ENCODE data around the gene SPDYA. TPM values are rescaled to one million over a fixed set of nuclear protein-coding genes. Genes with fewer than 3 reads are reported as not detected.

The SPDYA gene
- total RNA-seq, 3 donors from 2014 or later: 0.98 to 4.2 (median 1.8) TPM

DNA sequence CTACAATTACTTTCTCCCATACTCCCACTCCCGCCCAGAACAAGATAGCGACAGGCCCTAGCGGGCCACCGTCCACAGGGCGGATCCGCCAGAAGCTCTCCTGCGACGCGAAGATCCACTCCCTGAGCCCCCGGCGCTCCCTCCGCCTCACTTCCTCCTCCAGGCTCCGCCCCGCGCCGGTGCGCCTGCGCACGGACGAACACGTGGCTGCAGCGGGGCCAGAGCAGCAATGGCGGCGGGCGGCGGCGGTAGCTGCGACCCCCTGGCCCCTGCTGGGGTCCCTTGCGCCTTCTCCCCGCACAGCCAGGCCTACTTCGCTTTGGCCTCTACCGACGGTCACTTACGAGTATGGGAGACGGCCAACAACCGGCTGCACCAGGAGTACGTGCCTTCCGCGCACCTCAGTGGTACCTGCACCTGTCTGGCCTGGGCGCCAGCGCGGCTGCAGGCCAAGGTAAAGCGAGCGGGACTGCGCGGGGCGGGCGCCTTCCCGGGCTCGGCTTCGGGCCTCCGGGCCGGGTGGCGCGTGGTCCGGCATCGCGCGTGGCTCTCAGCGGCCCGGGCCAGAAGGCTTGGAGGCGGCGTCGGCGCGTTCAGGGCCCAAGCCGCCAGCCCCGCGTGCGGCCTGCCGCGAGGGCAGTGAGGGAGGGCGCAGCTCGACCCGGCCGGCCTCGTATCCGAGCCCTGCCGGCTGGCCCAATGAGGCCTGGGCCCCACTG lies 84.0 kb downstream of the SPDYA start, which contains the start of gene WDR43:
TSS of gene WDR43 (plus strand) at position 198 of the 719 bp plus-strand sequence. CDS start at position 230, 32 bp downstream.
- Histone ChIP-seq H3K27me3 (no peaks in the 10 kb centered on the region), H3K4me3 (peak within 1 kb of the TSS; percentile 97 to 98 (median 98)), H3K27ac (peak within 1 kb of the TSS; percentile 83 to 86), H3K4me1 (peaks cover 0 to 9% of the 10 kb centered on the region in 2 donors), H3K9me3 (no peaks in the 10 kb centered on the region), H3K36me3 (no peaks in the 10 kb centered on the region)
- TF ChIP-seq, protein P1, sequence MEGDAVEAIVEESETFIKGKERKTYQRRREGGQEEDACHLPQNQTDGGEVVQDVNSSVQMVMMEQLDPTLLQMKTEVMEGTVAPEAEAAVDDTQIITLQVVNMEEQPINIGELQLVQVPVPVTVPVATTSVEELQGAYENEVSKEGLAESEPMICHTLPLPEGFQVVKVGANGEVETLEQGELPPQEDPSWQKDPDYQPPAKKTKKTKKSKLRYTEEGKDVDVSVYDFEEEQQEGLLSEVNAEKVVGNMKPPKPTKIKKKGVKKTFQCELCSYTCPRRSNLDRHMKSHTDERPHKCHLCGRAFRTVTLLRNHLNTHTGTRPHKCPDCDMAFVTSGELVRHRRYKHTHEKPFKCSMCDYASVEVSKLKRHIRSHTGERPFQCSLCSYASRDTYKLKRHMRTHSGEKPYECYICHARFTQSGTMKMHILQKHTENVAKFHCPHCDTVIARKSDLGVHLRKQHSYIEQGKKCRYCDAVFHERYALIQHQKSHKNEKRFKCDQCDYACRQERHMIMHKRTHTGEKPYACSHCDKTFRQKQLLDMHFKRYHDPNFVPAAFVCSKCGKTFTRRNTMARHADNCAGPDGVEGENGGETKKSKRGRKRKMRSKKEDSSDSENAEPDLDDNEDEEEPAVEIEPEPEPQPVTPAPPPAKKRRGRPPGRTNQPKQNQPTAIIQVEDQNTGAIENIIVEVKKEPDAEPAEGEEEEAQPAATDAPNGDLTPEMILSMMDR (IDR thresholded peaks at IDR 0.05): no peak
- TF ChIP-seq POLR2AphosphoS5 (IDR thresholded peaks at IDR 0.05): peak; percentile 77 to 88 (median 82)
- TF ChIP-seq POLR2A (IDR thresholded peaks at IDR 0.05): peak; percentile 68
- intact Hi-C loops (cut with DNase I; ENCODE audit: low total_unique reads): no loop called here
- peak; percentile 96 for DNase-seq (ENCODE audit: low spot score in 2 of 2)

- TF ChIP-seq POLR2A (IDR thresholded peaks at IDR 0.05): no peak
- TF ChIP-seq, protein P1 (IDR thresholded peaks at IDR 0.05): no peak
- no peak for TF ChIP-seq POLR2AphosphoS5 (IDR thresholded peaks at IDR 0.05)
- Histone ChIP-seq H3K9me3 (no peaks in the 10 kb centered on the region), H3K4me1 (peaks cover 0 to 9% of the 10 kb centered on the region in 2 donors), H3K27me3 (no peaks in the 10 kb centered on the region), H3K36me3 (no peaks in the 10 kb centered on the region), H3K27ac (peak overlapping the region; percentile 83 to 86), H3K4me3 (peak overlapping the region; percentile 97 to 98 (median 98))
- no peak for DNase-seq (ENCODE audit: low spot score in 2 of 2)
- intact Hi-C loops (cut with DNase I; ENCODE audit: low total_unique reads): no loop called here
These were observed 84.7 kb downstream of the SPDYA start for GRCh38 chr2:28895189-28895893.

DNA sequence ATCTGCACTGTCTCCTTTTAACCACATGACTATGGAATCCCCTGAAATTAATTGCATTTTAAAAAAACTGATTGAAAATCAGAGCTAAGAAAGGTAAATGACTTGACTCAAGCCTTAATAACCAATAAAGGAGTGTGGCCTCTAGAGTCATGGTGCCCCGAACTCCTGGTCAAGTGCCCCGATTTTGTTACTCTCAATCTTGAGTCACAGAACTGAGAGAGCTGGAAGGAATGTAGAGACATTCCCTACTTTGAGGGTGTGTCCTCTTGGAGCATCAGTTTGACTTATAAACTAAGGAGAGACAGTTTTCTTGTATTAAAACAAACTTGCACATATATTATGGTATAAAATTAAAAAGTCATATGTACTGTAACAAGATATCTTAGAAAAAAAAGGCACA lies 86.3 kb downstream of the SPDYA start:
- H3K4me1 ChIP-seq: peaks cover 0 to 9% of the 10 kb centered on the region in 2 donors
- H3K27me3 ChIP-seq: no peaks in the 10 kb centered on the region
- H3K36me3 ChIP-seq: no peaks in the 10 kb centered on the region
- H3K9me3 ChIP-seq: no peaks in the 10 kb centered on the region
- TF ChIP-seq POLR2A (IDR thresholded peaks at IDR 0.05) (no peak), POLR2AphosphoS5 (IDR thresholded peaks at IDR 0.05) (no peak)
- TF ChIP-seq, protein P1 (IDR thresholded peaks at IDR 0.05): no peak
- intact Hi-C loops (cut with DNase I; ENCODE audit: low total_unique reads): no loop called here
- DNase-seq (ENCODE audit: low spot score in 2 of 2): no peak
- H3K4me3 ChIP-seq: no peak overlapping the region
- no peak overlapping the region for H3K27ac ChIP-seq

DNA sequence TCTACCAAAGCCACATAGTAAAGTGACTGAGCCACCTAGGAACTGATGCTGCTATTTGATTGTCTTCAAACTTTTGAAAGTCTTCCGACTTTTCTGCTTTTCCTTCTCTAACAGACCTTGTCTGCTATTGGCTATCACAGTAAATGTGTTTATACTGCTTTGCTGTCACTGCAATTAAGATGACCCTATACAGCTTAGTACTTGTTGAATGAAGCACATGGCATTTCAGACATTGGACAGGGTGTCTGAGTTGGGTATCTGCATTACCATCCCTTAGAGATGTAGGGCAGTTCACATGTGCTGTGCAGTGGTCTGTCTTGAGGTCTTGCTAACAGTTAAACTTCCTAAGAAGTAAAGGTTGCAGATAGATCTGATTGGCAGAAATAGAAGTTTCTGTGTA lies 87.4 kb downstream of the SPDYA start:
- Histone ChIP-seq H3K36me3 (no peaks in the 10 kb centered on the region), H3K27me3 (no peaks in the 10 kb centered on the region), H3K27ac (no peak overlapping the region), H3K9me3 (no peaks in the 10 kb centered on the region), H3K4me1 (peaks cover 0 to 9% of the 10 kb centered on the region in 2 donors), H3K4me3 (no peak overlapping the region)
- no peak for DNase-seq (ENCODE audit: low spot score in 2 of 2)
- TF ChIP-seq, protein P1 (IDR thresholded peaks at IDR 0.05): no peak
- TF ChIP-seq POLR2A (IDR thresholded peaks at IDR 0.05) (no peak), POLR2AphosphoS5 (IDR thresholded peaks at IDR 0.05) (no peak)
- intact Hi-C loops (cut with DNase I; ENCODE audit: low total_unique reads): no loop called here

Other genes starting within 250 kb of the SPDYA start
- 100 to 1,000 TPM; 189 to 294 (median 289) TPM for gene PPP1CB, start 59.0 kb upstream of the SPDYA start, total RNA-seq
- gene TRMT61B, start 59.5 kb downstream of the SPDYA start, total RNA-seq: 10 to 100 TPM in 2 of 3 donors, 1 to 10 TPM in 1; 8.5 to 18.1 (median 13.8) TPM
- 10 to 100 TPM; 55.1 to 67.8 (median 64.5) TPM for gene WDR43, start 83.8 kb downstream of the SPDYA start, total RNA-seq
- gene TOGARAM2, start 170.5 kb downstream of the SPDYA start, total RNA-seq: 1 to 10 TPM in 1 of 3 donors, under 1 TPM in 2; 0.15 to 2.7 (median 0.33) TPM